Measurements from ENCODE around the gene PRR5L.

The PRR5L gene

GRCh38 chr11:36295926-36296325 is at the start of gene PRR5L:
TSS of gene PRR5L (plus strand) at chr11:36296288. CDS start at chr11:36401122, 104,834 bp downstream.
- Histone ChIP-seq H3K36me3 (ENCODE audit: control insufficient read depth in 2 of 2, insufficient read depth in 2 of 2, low read length in 2 of 2) (no peaks in the 10 kb centered on the region), H3K9me3 (ENCODE audit: control insufficient read depth in 2 of 2, low read length in 2 of 2) (no peaks in the 10 kb centered on the region), H3K27ac (ENCODE audit: low read length) (no peak within 1 kb of the TSS), H3K27me3 (ENCODE audit: control insufficient read depth in 1 of 2, insufficient read depth in 2 of 2, low read length in 2 of 2) (no peaks in the 10 kb centered on the region), H3K9ac (ENCODE audit: low read length in 2 of 2) (no peak within 1 kb of the TSS), H3K4me1 (ENCODE audit: control insufficient read depth, insufficient read depth, low read length) (no peaks in the 10 kb centered on the region), H3K4me3 (ENCODE audit: low read length in 2 of 2) (no peak within 1 kb of the TSS)

- H3K36me3 ChIP-seq (ENCODE audit: control insufficient read depth in 2 of 2, insufficient read depth in 2 of 2, low read length in 2 of 2), result no peaks in the 10 kb centered on the region
- no peak overlapping the region for H3K27ac ChIP-seq (ENCODE audit: low read length)
- H3K9ac ChIP-seq (ENCODE audit: low read length in 2 of 2), result no peak overlapping the region
- no peak overlapping the region for H3K4me3 ChIP-seq (ENCODE audit: low read length in 2 of 2)
- no peaks in the 10 kb centered on the region for H3K27me3 ChIP-seq (ENCODE audit: control insufficient read depth in 1 of 2, insufficient read depth in 2 of 2, low read length in 2 of 2)
- peaks cover 5 to 10% of the 10 kb centered on the region in 2 donors for H3K9me3 ChIP-seq (ENCODE audit: control insufficient read depth in 2 of 2, low read length in 2 of 2)
- no peaks in the 10 kb centered on the region for H3K4me1 ChIP-seq (ENCODE audit: control insufficient read depth, insufficient read depth, low read length)
Observed at GRCh38 chr11:36247493-36247892, 48.6 kb upstream of the PRR5L start.

- Histone ChIP-seq H3K4me1 (ENCODE audit: control insufficient read depth, insufficient read depth, low read length) (no peaks in the 10 kb centered on the region), H3K27me3 (ENCODE audit: control insufficient read depth in 1 of 2, insufficient read depth in 2 of 2, low read length in 2 of 2) (no peaks in the 10 kb centered on the region), H3K36me3 (ENCODE audit: control insufficient read depth in 2 of 2, insufficient read depth in 2 of 2, low read length in 2 of 2) (no peaks in the 10 kb centered on the region), H3K9ac (ENCODE audit: low read length in 2 of 2) (no peak overlapping the region), H3K27ac (ENCODE audit: low read length) (no peak overlapping the region), H3K9me3 (ENCODE audit: control insufficient read depth in 2 of 2, low read length in 2 of 2) (peaks cover 5 to 10% of the 10 kb centered on the region in 2 donors), H3K4me3 (ENCODE audit: low read length in 2 of 2) (no peak overlapping the region)
Observed at GRCh38 chr11:36248436-36248835, 47.7 kb upstream of the PRR5L start.

GRCh38 chr11:36249246-36249645 is 46.8 kb upstream of the PRR5L start:
- Histone ChIP-seq H3K27ac (ENCODE audit: low read length) (no peak overlapping the region), H3K4me3 (ENCODE audit: low read length in 2 of 2) (no peak overlapping the region), H3K36me3 (ENCODE audit: control insufficient read depth in 2 of 2, insufficient read depth in 2 of 2, low read length in 2 of 2) (no peaks in the 10 kb centered on the region), H3K27me3 (ENCODE audit: control insufficient read depth in 1 of 2, insufficient read depth in 2 of 2, low read length in 2 of 2) (no peaks in the 10 kb centered on the region), H3K9me3 (ENCODE audit: control insufficient read depth in 2 of 2, low read length in 2 of 2) (peaks cover 5 to 10% of the 10 kb centered on the region in 2 donors), H3K4me1 (ENCODE audit: control insufficient read depth, insufficient read depth, low read length) (no peaks in the 10 kb centered on the region), H3K9ac (ENCODE audit: low read length in 2 of 2) (no peak overlapping the region)

- Histone ChIP-seq H3K4me1 (ENCODE audit: control insufficient read depth, insufficient read depth, low read length) (no peaks in the 10 kb centered on the region), H3K4me3 (ENCODE audit: low read length in 2 of 2) (no peak overlapping the region), H3K9ac (ENCODE audit: low read length in 2 of 2) (no peak overlapping the region), H3K9me3 (ENCODE audit: control insufficient read depth in 2 of 2, low read length in 2 of 2) (peaks cover 6 to 9% of the 10 kb centered on the region in 2 donors), H3K36me3 (ENCODE audit: control insufficient read depth in 2 of 2, insufficient read depth in 2 of 2, low read length in 2 of 2) (no peaks in the 10 kb centered on the region), H3K27ac (ENCODE audit: low read length) (no peak overlapping the region), H3K27me3 (ENCODE audit: control insufficient read depth in 1 of 2, insufficient read depth in 2 of 2, low read length in 2 of 2) (no peaks in the 10 kb centered on the region)
Observed at GRCh38 chr11:36251823-36252222, 44.3 kb upstream of the PRR5L start.

GRCh38 chr11:36253238-36253637 is 42.9 kb upstream of the PRR5L start:
- H3K36me3 ChIP-seq (ENCODE audit: control insufficient read depth in 2 of 2, insufficient read depth in 2 of 2, low read length in 2 of 2), result no peaks in the 10 kb centered on the region
- no peak overlapping the region for H3K4me3 ChIP-seq (ENCODE audit: low read length in 2 of 2)
- H3K9me3 ChIP-seq (ENCODE audit: control insufficient read depth in 2 of 2, low read length in 2 of 2), result peaks cover 6 to 9% of the 10 kb centered on the region in 2 donors
- H3K4me1 ChIP-seq (ENCODE audit: control insufficient read depth, insufficient read depth, low read length), result no peaks in the 10 kb centered on the region
- no peak overlapping the region for H3K9ac ChIP-seq (ENCODE audit: low read length in 2 of 2)
- no peak overlapping the region for H3K27ac ChIP-seq (ENCODE audit: low read length)
- peaks cover 0 to 4% of the 10 kb centered on the region in 2 donors for H3K27me3 ChIP-seq (ENCODE audit: control insufficient read depth in 1 of 2, insufficient read depth in 2 of 2, low read length in 2 of 2)

GRCh38 chr11:36254713-36255112 is 41.4 kb upstream of the PRR5L start:
- Histone ChIP-seq H3K4me3 (ENCODE audit: low read length in 2 of 2) (no peak overlapping the region), H3K4me1 (ENCODE audit: control insufficient read depth, insufficient read depth, low read length) (no peaks in the 10 kb centered on the region), H3K36me3 (ENCODE audit: control insufficient read depth in 2 of 2, insufficient read depth in 2 of 2, low read length in 2 of 2) (no peaks in the 10 kb centered on the region), H3K27me3 (ENCODE audit: control insufficient read depth in 1 of 2, insufficient read depth in 2 of 2, low read length in 2 of 2) (peaks cover 0 to 4% of the 10 kb centered on the region in 2 donors), H3K9ac (ENCODE audit: low read length in 2 of 2) (no peak overlapping the region), H3K27ac (ENCODE audit: low read length) (no peak overlapping the region), H3K9me3 (ENCODE audit: control insufficient read depth in 2 of 2, low read length in 2 of 2) (peaks cover 6 to 9% of the 10 kb centered on the region in 2 donors)

- Histone ChIP-seq H3K9ac (ENCODE audit: low read length in 2 of 2) (no peak overlapping the region), H3K4me1 (ENCODE audit: control insufficient read depth, insufficient read depth, low read length) (no peaks in the 10 kb centered on the region), H3K9me3 (ENCODE audit: control insufficient read depth in 2 of 2, low read length in 2 of 2) (peaks cover 0 to 4% of the 10 kb centered on the region in 2 donors), H3K27ac (ENCODE audit: low read length) (no peak overlapping the region), H3K36me3 (ENCODE audit: control insufficient read depth in 2 of 2, insufficient read depth in 2 of 2, low read length in 2 of 2) (no peaks in the 10 kb centered on the region), H3K4me3 (ENCODE audit: low read length in 2 of 2) (no peak overlapping the region), H3K27me3 (ENCODE audit: control insufficient read depth in 1 of 2, insufficient read depth in 2 of 2, low read length in 2 of 2) (peaks cover 0 to 5% of the 10 kb centered on the region in 2 donors)
Observed at GRCh38 chr11:36257351-36257750, 38.7 kb upstream of the PRR5L start.

- H3K27ac ChIP-seq (ENCODE audit: low read length), result no peak overlapping the region
- H3K27me3 ChIP-seq (ENCODE audit: control insufficient read depth in 1 of 2, insufficient read depth in 2 of 2, low read length in 2 of 2), result peaks cover 0 to 5% of the 10 kb centered on the region in 2 donors
- H3K9me3 ChIP-seq (ENCODE audit: control insufficient read depth in 2 of 2, low read length in 2 of 2), result peaks cover 0 to 4% of the 10 kb centered on the region in 2 donors
- no peaks in the 10 kb centered on the region for H3K36me3 ChIP-seq (ENCODE audit: control insufficient read depth in 2 of 2, insufficient read depth in 2 of 2, low read length in 2 of 2)
- H3K9ac ChIP-seq (ENCODE audit: low read length in 2 of 2), result no peak overlapping the region
- H3K4me3 ChIP-seq (ENCODE audit: low read length in 2 of 2), result no peak overlapping the region
- H3K4me1 ChIP-seq (ENCODE audit: control insufficient read depth, insufficient read depth, low read length), result no peaks in the 10 kb centered on the region
Observed at GRCh38 chr11:36258730-36259360, 37.2 kb upstream of the PRR5L start.

- Histone ChIP-seq H3K4me1 (ENCODE audit: control insufficient read depth, insufficient read depth, low read length) (no peaks in the 10 kb centered on the region), H3K27me3 (ENCODE audit: control insufficient read depth in 1 of 2, insufficient read depth in 2 of 2, low read length in 2 of 2) (peaks cover 0 to 5% of the 10 kb centered on the region in 2 donors), H3K4me3 (ENCODE audit: low read length in 2 of 2) (no peak overlapping the region), H3K9ac (ENCODE audit: low read length in 2 of 2) (no peak overlapping the region), H3K27ac (ENCODE audit: low read length) (no peak overlapping the region), H3K9me3 (ENCODE audit: control insufficient read depth in 2 of 2, low read length in 2 of 2) (peaks cover 0 to 3% of the 10 kb centered on the region in 2 donors), H3K36me3 (ENCODE audit: control insufficient read depth in 2 of 2, insufficient read depth in 2 of 2, low read length in 2 of 2) (no peaks in the 10 kb centered on the region)
Observed at GRCh38 chr11:36261094-36261493, 35.0 kb upstream of the PRR5L start.
